Adrenal gland (tissue), 5 donors: ENCODE measurements around the gene PTPRN2.

ENCODE experiments used
- POLR2A ChIP-seq, 2 donors: fragments of 450-650 bp; IDR thresholded peaks; one replicate each; pipeline ENCODE4 v1.6.1; 2017; ENCODE audit warnings: antibody characterized with exemption in 2 of 2, mild to moderate bottlenecking in 2 of 2, moderate library complexity in 1 of 2
- TF ChIP-seq, protein P1 (sequence below), 6 experiments: fragments of 450-650 bp in 4 of 6; fragments of 200-600 bp in 2 of 6; sonication (generic) in 1 of 6; IDR thresholded peaks; 1 replicate in 5 of 6; 2 replicates in 1 of 6; pipeline versions ENCODE4 v1.5.1 to v1.8.0; 2016 to 2021; ENCODE audit warnings: antibody characterized with exemption in 6 of 6, mild to moderate bottlenecking in 2 of 6, moderate library complexity in 1 of 6
- donor health status: DM: no; HTN: no; CAD: no.

DNA sequence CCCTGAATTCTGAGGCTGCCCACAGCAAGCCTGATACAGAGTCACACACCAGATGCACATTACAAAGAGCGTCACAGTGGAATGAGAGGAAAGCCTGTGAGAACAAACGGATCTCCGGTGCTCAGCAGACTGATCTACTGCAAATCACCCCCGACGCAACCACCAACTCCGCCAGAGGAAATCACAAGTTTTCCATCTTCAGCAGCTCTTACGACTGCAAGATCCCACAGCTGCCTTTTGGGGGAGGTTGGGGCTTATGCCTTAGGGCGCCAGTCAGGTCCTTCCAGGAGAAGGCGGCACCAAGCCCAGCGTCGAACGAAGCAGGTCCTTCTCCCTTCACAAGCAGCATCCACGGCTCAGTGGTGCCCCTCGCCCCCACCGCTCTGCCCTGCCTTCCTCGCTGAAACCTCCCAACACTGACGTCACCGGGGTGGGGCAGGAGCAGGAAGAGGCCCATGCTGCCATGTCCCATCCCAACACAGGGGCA is 32.5 kb downstream of the PTPRN2 start:
- TF ChIP-seq POLR2A (IDR thresholded peaks at IDR 0.05) = no peak
- TF ChIP-seq, protein P1, sequence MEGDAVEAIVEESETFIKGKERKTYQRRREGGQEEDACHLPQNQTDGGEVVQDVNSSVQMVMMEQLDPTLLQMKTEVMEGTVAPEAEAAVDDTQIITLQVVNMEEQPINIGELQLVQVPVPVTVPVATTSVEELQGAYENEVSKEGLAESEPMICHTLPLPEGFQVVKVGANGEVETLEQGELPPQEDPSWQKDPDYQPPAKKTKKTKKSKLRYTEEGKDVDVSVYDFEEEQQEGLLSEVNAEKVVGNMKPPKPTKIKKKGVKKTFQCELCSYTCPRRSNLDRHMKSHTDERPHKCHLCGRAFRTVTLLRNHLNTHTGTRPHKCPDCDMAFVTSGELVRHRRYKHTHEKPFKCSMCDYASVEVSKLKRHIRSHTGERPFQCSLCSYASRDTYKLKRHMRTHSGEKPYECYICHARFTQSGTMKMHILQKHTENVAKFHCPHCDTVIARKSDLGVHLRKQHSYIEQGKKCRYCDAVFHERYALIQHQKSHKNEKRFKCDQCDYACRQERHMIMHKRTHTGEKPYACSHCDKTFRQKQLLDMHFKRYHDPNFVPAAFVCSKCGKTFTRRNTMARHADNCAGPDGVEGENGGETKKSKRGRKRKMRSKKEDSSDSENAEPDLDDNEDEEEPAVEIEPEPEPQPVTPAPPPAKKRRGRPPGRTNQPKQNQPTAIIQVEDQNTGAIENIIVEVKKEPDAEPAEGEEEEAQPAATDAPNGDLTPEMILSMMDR (IDR thresholded peaks at IDR 0.05) = no peak
